HCEC 1CT (cell line): ENCODE results near the gene GLI3.
A peak's percentile ranks its signal among the peaks of the same experiment; 100 is the strongest.

Source experiments
- DNase-seq: peaks from one replicate; pipeline ENCODE4 v3.0.0-alpha.2; 2017

Gene GLI3

DNA sequence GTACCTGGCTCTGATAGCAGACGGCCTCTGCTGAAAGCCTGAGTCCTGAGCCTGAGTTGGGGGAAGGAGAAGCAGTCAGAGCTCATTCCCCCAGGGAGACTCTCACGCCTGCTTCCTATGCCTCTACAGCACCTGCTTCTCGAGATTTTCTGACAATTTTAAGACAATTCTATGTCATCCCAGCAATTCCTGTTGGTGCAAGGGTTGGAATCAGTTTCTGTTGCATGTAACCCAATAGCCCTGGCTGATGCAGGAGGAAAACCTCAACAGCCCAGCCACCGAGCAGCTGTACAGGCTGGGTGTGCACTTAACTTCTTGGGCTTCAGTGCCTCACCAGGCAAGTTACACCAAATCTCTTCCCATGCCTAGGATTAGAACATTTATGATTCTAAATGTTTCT is 134.7 kb downstream of the GLI3 start:
- no peak for DNase-seq

DNA sequence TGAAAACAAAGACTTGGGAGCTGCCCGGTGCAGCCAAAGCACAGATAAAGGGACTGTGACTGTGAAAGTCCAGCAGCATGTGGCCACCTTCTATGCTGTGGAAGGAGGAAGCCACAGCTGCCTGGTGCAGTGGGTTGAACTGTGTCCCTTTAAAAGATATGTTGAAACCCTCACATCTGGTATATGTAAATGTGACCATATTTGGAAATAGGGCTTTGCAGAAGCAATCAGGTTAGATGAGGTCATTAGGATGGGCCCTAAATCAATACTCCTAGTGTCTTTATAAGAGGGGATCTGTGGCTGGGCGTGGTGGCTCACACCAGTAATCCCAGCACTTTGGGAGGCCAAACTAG is 136.9 kb downstream of the GLI3 start:
- peak; percentile 82 for DNase-seq

- DNase-seq: peak; percentile 58
Observed at GRCh38 chr7:42099470-42100155, 137.4 kb downstream of the GLI3 start.

- DNase-seq: peak; percentile 48
Observed at GRCh38 chr7:42099066-42099465, 137.9 kb downstream of the GLI3 start.

GRCh38 chr7:42097752-42098151 is 139.3 kb downstream of the GLI3 start:
- DNase-seq: peak; percentile 97

DNA sequence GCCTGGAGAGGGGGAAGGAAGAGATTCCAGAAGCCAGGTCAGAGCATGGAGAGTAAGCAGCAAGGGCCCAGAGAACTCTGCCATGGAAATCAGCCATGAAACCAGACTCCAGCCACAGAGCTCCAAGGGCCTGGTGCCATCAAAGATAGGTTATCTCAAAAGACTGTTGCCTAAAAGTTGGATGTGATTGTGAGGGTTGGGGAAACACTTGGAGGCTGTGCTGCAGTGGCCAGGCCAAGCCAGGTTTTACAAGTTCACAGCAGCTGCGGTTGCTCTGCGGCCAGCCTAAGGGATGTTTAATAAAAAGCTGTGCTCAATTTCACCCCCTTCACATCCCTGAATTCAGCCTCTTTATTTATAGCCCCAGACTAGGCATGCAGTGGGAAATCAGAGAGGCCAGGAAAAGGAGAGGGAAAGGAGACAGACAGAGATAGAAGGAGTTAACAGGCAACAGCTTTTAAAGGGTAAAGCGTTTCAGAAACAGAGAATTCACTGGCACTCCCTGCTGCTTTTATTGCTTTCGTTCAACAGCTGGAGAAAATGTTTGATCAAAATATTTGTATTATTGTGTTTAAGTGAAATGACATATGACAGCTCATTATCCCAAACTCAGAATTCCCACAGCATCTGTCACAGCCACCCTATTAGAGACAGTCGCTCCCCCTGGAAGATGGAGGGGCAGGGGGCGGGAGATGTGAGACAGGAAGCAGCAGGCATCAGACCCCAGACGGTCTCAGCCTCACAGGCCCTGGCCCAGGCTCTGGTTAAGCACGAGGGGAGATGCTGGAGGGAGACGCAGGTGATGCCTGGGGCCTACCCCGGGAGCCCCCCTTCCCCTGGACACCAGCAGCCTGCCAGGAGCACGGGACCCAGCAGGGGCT is 140.1 kb downstream of the GLI3 start:
- DNase-seq: peak; percentile 43

GRCh38 chr7:42096268-42096667 is 140.7 kb downstream of the GLI3 start:
- no peak for DNase-seq

- DNase-seq: no peak
Observed at GRCh38 chr7:42095791-42096190, 141.2 kb downstream of the GLI3 start.

DNA sequence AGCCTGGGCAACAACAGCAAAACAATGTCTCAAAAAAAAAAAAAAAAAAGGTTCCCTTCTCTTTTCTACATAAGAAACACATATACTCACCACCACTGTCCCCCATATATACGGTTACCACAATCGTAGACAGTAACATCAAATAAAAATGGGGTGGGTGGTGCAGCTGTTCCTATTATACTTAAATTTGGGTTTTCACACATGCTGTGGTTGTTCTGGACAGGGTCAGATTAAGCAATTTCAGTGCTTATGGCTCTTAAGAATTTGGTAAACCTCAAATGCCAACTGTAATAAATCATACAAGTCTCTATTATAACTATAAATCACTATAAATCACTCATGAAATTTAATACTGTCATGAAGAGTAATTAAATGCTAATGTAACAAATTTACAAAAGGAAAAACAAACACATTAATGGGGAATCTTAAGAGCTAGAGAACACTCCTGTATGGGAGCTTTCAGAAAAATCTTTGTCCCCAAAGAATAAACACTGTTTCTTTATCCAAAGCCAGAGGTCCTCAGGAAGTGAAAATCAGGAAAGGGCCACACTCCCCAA is 143.6 kb downstream of the GLI3 start:
- DNase-seq: no peak

DNA sequence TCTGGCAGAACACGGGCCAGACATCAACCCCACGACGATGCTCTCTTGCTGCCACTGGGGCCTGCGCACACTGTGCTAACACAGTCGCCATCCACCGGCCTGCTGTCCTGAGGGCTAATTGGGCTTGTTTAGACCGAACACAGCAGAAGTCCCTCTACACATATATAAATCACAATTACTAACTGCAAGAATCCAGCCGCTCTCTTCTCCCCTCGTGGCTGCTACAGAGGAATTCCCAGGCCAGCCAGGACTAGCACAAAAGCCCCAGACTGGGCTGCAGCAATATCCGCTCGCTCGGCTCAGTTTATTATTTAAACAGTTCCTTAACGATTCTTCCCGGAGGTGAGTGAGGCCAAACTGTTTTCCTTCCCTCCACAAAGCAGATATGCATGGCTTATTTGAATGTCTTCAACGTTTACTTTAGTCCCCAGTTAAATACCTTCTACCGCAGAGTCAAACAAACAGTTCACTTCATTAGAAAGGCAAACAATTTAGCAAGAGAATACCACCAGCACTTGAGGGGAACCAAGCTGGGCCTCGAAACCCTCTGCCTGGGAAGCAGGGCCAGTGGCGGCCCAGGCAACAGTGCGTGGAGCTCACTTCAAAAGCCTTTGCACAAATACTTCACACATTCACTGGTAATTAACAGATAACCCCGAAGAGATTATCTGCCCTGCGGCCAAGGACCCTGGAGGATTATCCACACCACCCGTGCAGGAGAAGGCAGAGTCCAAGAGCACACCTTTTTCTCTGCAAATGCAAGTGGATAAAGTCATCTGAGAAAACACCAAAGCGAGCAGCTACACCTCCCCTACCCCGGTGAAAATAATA is 145.3 kb downstream of the GLI3 start:
- no peak for DNase-seq

DNA sequence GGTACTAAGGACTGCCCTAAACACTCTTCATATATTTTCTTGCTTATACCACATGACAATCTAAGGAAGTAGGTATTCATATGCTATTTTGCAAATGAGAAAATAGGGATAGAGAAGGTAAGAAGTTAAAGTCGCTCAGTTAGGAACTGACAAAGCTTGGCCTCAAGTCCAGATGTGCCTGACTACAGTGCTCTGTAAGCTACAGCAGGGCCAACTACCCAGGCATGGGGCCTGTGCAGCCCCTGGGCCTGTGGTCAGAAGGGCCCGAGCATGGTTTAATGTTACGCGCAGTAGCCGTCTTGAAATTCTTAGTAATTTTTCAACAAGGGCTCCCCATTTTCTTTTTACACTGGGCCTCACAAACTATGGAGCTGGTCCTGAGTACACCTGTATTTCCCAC is 146.2 kb downstream of the GLI3 start:
- no peak for DNase-seq

DNA sequence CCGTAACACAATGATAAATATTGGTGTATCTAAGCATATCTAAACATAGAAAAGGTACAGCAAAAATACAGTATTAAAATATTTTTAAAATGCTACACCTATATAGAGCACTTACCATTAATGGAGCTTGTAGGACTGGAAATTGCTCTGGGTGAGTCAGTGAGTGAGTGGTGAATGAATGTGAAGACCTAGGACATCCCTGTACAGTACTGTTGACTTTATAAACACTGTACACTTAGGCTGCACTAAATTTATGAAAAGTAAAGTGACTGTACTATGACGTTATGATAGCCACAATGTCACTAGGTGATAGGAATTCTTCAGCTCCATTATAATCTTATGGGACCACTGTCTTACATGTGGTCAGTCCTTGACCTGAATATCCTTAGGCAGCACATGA is 147.0 kb downstream of the GLI3 start:
- DNase-seq: no peak

DNA sequence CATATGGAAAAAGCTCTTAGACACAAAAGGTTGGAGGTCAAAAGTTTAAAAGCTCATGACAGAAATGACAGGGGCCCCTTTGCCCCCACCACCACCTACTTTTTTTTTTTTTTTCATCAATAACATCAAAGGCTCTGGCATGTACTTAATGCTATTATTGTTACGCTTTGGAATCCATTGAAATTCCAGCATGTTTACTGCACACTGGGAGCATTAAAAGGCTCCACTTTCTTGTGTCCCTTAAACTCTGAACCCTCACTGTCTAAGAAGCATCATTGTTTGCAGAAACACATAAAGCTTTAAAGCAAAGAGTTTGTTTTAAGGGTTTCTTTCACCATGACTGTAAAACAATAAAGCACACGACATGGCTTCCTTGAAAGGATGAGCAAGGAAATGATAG is 149.4 kb downstream of the GLI3 start:
- DNase-seq: no peak

DNA sequence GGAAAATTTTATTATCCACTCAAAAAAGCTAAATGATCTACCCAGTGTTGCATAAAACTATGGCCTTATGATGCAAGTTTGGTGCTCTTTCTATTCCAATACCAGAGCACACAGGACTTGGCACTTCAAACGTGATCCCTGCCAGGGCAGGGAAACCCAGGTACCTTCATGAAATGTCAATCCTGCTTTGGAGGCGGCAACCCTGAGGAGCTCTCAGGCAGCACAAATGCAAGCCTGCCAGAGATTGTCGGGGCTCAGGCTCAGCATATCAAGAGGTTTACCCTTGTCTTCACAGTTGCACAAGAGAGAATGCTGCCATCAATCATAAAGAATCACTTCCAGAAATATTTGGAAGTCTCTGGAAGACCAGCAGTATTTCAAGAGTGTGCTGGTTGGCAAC is 151.5 kb downstream of the GLI3 start:
- DNase-seq: no peak

DNA sequence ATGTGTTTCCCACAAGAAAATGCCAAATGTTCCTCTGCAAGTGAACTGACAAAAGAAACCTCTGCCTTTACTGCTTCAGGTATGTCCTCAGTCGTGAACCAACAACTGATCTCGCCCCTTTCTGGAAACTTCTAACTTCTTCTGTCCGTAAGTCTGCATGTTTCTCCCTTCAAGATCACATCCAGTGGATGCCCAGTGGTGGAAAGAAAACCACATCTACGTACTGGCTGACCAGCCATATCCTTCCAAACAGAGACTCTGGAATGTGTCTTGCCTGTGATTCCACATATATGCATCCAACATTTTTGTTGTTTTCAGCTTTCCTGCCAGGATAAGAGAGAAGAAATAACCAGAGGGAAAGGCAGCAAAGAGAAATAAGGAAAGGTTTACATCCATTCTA is 152.7 kb downstream of the GLI3 start:
- no peak for DNase-seq

- no peak for DNase-seq
Observed at GRCh38 chr7:42083284-42083683, 153.7 kb downstream of the GLI3 start.

DNA sequence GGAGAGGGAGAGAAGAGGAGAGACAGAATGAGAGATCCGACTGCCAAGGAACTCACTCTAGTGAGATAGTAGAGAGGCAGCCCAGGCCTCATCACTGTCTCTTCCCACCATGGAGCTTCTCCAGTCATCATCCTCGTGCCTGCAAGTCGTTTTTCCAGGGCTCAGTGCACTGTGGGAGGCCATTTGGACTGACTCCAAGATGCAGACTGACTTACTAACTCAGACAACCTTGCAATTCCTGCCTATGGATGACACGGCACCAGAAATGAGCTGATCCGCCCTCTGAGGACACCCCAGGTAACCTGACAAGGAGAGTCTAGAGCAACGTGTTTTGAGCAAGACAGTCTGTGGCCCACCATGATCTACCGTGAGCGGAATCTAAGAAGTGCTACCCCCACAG is 154.9 kb downstream of the GLI3 start:
- DNase-seq: peak; percentile 14

GRCh38 chr7:42081671-42082070 is 155.3 kb downstream of the GLI3 start:
- no peak for DNase-seq

DNA sequence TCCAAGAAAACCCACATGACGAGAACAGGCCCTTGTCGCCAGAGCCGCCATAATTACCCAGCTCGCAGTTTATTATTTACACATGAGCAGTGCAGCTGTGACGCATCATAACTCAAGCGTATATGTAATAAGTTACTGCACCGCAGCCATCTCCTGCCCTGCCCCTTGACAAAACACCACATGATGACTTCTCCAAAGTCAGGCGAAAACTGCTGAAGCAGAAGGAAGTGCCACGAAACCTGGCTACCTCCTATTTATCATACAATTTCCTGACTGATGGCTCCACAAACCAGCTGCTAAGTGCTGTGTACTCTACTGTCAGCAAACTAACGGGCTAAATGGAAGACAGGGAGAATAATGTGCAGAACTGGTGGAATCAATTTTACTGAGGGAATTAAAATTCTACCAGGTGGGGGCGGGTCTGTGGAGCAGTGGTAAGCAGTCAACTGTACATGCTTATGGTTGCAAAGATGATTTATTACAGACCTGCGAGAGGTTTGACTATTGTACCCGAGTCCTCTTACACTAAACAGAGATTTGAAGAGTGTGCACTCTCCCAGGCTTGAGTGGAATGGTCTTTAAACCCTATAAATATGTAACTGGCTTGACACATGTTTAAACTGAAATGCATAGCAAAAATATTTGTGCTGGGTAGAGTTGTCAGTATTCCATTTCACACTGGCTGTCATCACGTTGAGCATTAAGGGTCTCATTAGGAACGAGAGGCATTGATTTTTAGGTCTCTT is 156.0 kb downstream of the GLI3 start:
- DNase-seq: peak; percentile 49

DNA sequence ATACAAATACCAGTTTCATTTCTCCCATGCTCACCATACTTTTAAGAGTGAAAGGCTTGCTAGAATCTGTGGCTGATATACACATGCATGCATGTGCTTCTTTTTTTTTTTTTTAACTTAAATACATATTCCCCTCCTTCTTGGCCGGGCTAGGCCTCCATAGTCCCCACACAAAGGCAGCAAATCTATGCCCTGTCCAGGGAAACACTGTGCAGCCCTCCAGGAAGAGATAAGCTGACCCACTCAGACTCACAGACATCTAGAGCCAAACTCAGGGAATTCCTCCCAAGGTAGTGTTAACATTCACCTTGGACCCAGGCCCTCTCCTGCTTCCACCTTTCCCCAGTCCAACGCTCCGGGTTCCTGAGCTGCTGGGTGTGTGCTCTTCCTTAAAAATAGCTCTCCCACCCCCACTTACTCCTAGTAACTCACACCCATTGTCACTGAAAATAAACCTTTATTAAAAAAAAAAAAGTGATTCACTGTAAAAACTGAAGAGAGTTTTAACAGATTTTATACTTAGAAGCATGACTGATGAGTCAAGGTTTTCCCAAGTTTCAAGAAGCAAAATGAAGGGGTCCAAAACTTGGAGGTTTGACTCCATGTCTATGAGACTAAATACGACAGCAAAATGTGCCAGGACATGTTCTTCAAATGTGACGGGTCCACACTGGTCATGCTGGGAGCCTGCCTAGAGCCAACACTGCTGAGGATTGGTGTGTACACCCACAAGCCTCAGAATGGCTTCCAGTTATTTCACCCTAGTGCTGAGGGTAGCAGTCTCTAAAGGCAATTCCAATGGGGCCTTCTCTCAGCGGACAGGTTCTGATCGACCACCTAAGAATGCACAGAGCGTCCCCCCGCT is 159.5 kb downstream of the GLI3 start:
- no peak for DNase-seq

DNA sequence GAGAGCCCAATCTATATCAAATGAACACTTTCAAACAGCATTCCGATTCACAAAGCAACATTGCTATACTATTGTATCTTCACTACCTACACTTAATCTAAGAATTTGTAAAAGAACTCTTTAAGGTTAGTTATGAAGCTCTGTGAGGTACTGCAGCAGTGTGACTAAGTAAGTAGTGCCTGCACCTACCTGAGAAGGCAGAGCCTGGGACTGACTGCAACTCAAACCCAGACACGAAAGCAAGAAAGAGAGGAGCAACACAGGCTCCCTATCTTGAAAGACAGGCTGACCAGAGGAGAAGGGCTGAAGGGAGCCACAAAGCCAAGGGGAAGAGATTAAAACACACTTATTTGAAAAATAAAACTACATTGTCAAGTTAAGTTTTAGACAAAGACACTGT is 160.1 kb downstream of the GLI3 start:
- DNase-seq: no peak

DNA sequence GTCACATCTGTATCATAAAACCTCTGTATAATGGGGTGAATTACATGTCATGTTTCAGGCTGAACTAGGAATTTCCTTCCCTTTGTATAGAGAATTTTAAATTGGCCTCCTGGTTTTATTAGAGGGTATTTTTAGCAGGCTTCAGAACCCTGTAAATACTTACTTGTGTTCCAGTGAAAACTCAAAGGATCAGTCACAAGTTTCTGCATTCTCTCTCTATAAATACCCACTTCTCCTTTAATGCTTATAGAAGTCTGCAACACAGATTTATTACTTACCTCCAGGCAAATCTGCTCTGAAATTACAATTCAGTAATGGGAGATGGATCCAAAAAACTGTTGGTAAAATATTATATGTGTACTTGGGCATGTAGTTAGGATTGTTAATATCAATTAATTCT is 161.6 kb downstream of the GLI3 start:
- no peak for DNase-seq
